GM19099 (cell line): ENCODE data around the gene UTP11.

Experiments
- POLR2A ChIP-seq: IDR thresholded peaks from 3 replicates; pipeline ENCODE4 v1.6.1; 2011; ENCODE audit warnings: low read depth; ENCODE audit not compliant: insufficient read length; ENCODE audit errors: extremely low read depth

UTP11 gene

DNA sequence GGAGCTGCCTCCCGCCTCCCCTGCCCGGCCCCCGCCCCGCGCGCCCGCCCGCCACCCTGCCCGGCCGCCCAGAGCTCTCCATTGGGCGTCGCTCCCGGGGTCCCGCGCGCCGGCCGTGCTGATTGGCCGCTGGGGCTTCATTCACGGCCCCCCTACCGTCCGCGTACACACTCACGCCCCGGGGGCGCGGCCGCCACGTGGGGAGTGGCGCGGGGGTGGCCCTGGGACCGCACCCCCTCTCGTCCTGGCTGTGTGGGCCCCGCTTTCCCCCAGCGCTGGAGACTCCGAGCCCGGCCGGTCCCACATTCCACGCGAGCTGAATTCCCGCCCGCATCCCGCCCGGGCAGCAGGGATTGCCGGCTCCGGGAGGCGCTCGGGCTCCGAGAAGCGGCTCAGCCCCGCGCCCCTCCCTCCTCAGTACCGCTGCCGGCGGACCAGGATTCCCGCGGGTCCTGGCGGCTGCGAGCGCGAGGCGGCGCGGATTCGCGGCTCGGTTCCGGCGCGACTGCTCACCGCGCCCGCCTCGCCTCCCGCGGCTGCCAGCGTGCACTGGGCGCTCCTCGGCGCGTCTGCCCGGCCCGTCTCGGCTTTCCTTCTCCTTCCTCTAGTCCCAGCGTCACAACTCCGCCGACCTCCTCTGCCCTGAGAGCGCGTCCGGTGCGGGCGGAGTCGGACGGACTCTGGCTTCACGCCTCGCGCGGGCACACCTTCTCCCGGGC, 34.5 kb downstream of the UTP11 start:
- TF ChIP-seq POLR2A = no peak

GRCh38 chr1:38047603-38048141, 35.1 kb downstream of the UTP11 start:
- no peak for TF ChIP-seq POLR2A

DNA sequence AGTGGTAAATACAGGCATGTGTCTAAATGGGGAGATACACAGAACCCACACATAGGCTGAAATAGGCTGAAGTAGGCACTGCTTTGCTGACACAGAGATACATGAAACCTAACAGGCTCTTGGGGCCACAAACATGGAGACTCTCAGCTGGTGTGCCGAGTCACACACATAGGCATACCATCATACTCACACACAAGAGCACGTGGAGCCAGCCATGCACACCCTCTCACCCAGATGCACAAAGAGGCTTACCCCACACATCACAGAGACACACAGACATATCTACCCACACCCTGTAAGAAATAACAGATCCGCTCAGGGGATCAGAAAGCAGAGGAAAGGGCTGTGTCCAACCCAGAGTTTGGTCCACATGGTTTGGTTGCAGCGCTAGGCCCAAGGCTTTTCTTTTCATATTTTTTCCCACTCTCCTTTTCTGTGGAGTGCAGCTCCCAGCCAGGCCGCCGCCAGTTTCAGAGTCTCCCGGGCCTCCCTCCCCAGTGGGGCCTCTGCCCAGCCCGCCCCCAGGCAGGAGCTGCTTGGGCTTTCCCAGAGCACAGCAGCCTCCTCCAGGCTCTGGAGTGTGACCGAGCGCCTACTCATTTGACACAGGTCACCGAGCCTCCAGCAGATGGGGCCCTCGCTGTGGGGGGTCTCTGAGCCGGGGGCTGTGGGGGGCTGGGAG, 38.0 kb downstream of the UTP11 start:
- no peak for TF ChIP-seq POLR2A

DNA sequence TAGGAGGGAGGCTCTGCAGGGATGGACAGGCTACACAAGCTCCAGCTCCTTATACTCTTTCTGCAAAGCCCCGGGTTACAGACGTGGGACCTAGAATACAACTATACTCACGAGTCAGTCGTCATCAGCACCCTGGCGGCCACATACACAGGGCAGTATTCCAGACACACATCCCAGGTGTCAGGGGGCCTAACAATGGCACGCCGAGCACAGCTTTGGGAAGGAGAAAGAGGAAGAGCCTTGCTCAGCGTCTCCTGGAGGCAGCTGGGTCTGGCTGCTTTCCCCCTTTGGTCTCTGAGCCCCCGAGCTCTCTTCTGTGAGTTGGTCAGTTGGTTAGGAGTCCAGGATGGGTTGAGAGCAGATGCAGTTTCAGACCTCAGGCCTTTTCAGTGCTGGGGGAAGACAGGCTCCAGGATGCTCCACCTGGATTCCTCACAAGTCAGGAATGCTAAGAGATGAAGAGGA, 38.6 kb downstream of the UTP11 start:
- no peak for TF ChIP-seq POLR2A

DNA sequence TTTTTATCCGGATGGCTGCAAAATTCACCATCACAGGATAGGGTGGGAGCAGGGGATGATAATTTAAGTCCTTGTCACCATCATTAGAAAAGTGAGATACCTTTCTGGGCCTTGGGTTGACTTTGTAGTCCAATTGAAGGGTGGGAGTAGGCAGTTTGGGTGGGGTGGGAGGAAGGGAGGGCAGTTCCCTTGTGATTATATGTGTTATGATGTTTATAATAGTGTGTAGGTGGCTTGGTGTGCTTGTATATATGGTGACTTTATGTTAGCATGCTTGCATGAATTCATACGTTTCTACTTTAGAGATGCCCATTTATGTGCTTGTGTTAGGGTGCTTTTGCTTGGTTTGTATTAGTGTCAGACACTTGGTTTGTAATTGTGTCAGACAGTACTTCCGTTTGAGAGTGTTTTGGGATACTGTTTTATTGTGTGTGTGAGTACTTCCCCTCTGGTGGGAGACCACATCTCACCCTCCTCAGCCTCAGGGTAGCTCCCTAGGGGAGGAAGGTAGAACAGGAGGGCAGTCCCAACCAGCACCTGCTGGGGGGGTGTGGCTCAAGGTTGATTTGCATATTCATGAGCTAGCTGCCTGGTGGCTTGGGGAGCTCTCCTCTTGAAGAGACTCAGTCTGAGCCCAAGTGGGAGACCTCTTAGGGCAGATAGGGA, 40.3 kb downstream of the UTP11 start:
- peak; percentile 67 for TF ChIP-seq POLR2A

DNA sequence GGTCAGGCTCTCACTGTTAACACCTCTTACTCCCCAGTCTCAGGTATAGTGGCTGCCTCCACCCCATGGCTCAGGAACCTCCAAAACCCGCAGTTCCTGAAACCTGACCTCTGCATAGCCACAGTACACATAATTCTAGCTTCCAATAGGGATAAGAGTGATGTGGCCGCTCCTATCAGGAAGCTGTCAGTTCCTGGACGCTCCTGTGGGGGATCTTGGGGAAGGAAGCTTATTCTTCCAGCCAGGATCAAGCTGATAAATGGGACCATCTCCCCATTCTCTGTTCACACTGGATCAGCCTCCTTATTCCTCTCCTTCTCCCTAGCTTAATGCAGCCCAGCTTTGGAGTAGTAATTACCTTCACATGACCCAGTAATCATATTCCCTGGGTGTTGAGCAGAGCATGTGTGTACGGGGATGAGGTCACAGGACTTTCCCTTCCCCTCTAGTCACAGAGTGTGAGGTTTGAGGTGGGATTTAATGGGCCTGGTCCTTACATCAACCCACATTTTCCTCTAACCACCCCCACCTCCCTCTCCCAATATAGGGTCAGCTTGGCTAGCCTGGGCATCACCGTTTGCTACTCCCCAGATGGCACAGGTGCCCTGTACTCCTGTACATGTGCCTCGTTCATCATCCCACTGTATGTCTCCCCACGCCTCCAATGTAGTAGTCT, 41.0 kb downstream of the UTP11 start:
- TF ChIP-seq POLR2A = no peak

GRCh38 chr1:38055398-38055797, 42.9 kb downstream of the UTP11 start:
- TF ChIP-seq POLR2A = no peak

GRCh38 chr1:38055965-38056364, 43.4 kb downstream of the UTP11 start:
- no peak for TF ChIP-seq POLR2A

DNA sequence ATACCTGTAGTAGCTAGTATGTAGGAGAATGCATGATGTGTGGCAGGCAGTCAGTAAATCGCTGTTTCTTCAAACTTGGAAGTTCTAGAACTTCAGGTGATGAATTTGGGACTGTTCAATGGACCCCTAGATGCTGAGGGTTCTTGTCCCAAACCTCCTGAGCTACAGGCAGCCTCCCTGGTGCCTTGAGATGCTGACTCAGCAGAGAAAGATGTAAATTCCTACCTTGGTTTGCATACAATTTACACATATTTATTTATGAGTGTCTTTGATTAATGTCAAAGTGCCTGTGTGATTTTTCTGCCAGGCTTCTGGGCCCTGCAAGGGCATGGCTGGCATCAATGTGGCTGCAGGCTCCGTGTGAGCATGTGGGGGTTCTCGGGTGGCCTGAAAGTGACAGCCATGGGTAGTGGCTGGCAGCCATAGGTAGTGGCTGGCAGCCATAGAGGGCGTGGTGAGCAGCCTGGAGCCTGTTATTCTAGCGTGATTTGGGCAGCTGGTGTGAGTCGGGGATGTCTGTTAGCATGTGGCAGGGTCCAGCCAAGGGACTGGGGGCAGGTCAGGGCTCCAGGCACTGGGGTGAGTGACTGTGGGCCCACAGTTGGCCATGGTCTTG, 47.2 kb downstream of the UTP11 start:
- TF ChIP-seq POLR2A = no peak

DNA sequence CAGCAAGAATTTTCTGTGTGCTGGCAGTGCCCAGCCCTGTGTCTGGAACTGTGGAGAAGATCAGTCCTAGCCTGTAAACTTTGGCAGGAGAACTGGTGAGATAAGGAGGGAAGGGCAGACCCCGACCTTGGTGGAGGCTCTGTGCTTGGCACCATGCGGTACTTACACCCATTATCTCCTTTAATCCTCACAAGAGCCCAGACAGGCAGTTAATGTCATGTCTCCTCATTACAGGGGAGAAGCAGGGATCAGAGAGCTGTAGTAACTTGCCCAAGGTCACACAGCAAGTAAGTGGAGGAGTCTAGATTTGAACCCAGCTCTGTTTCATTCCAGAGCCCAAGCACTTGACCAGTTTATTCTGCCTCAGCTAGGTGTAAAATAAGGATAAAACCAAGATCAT, 48.0 kb downstream of the UTP11 start:
- no peak for TF ChIP-seq POLR2A

DNA sequence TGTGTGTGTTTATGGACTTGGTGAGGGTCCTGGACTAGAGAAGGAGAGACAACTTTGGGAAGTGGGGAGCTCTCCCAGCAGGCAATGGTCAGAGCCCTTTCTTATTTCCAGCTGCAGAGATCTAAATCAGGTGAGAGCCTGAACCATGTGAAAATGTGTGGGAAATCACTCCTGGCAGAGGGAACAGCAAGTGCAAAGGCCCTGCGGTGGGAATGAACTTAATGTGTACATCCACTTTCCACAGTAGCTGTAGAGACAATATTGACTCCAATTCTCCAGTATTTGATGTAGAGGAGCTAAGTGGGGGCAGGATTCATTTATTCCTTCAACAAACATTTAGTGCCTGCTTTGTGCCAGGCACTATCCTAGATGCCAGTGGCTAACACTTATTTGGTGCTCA, 48.8 kb downstream of the UTP11 start:
- no peak for TF ChIP-seq POLR2A

- TF ChIP-seq POLR2A = peak; percentile 11
These were observed 49.4 kb downstream of the UTP11 start for GRCh38 chr1:38061883-38062328.

DNA sequence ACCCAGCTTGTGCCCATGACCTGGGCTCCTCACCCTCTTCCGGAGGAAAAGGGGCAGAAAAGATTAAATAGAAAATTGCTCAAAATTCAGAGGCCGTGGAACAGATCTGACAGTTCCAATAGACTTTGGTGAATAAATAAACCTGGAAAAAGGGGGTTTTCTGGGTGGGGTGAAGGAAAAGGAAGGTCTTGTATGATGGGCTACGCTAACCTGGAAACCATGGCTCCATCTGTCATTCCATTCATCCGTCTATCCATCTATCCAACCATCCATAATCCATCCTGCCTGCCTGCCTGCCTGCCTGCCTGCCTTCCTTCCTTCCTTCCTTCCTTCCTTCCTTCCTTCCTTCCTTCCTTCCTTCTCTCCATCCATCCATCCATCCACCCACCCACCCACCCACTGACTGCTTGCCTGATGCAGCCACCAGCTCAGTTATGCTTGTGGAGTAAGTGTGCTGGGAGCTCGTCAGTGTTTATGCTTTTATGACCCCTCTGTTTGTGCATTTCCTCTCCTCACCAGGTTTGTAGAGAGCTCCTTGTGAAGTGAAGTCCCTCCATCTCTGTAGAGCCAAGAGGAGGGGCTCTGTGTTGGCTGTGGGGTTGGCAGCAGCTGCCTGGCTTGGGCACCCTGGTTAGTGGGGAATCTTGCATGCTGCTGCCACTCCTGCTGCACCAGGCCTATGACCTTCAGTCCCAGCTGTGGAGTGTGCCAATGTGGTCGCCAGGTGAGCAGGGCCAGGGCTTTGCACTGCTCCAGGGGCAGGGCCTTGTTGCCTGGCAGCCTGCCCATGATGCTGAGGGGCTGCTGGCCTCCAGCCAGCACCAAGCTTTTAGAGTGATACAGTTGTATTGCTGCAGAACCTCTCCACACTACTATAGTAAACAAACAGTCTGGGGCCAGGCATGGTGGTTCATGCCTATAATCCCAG, 50.1 kb downstream of the UTP11 start:
- TF ChIP-seq POLR2A = no peak
